Naive thymus-derived CD8-positive, alpha-beta T cell (primary cell): ENCODE measurements around the gene DDAH2. TPM values are rescaled to one million over a fixed set of nuclear protein-coding genes. Genes with fewer than 3 reads are reported as not detected.

Source experiments
- ATAC-seq, 2 donors: fragments of 150-1000 bp; cut with Tn5 transposase in 1 of 2; sonication (Bioruptor Pico), chemical (Tn5 transposase) in 1 of 2; 1 replicate in 1 of 2; 2 replicates in 1 of 2; pipeline ENCODE4 v1.10.0; 2021; ENCODE audit warnings: mild to moderate bottlenecking in 2 of 2, moderate library complexity in 2 of 2
- POLR2A ChIA-PET: fragments of 350-600 bp; sonication (Branson Sonifier 250); formaldehyde crosslinking; loops from one replicate; lab custom pipeline; 2021; ENCODE audit warnings: antibody characterized with exemption; lab: Charles Lee
- DNase-seq, 10 donors: peaks; one replicate each; pipeline versions ENCODE4 v3.0.0 to v3.0.0-alpha.2; 2020 to 2022
- H3K27ac Mint-ChIP-seq, 10 donors: one replicate each; pipeline ENCODE4 v1.8.0; 2020 to 2022; ENCODE audit warnings: mild to moderate bottlenecking in 10 of 10, mixed read lengths in 10 of 10, moderate library complexity in 4 of 10, inconsistent platforms in 1 of 10
- H3K27me3 Mint-ChIP-seq, 5 donors: one replicate each; pipeline ENCODE4 v1.8.0; 2021 to 2022; ENCODE audit warnings: mixed read lengths in 5 of 5
- H3K36me3 Mint-ChIP-seq, 3 donors: one replicate each; pipeline ENCODE4 v1.8.0; 2020 to 2022; ENCODE audit warnings: mixed read lengths in 3 of 3, mild to moderate bottlenecking in 2 of 3, inconsistent platforms in 1 of 3
- H3K4me1 Mint-ChIP-seq, 4 donors: one replicate each; pipeline ENCODE4 v1.8.0; 2021 to 2022; ENCODE audit warnings: mixed read lengths in 4 of 4
- H3K4me3 Mint-ChIP-seq, 10 donors: one replicate each; pipeline ENCODE4 v1.8.0; 2020 to 2022; ENCODE audit warnings: mild to moderate bottlenecking in 10 of 10, mixed read lengths in 10 of 10, moderate library complexity in 6 of 10, inconsistent platforms in 1 of 10
- H3K9me3 Mint-ChIP-seq, 9 donors: one replicate each; pipeline ENCODE4 v1.8.0; 2020 to 2022; ENCODE audit warnings: mixed read lengths in 9 of 9, mild to moderate bottlenecking in 3 of 9, inconsistent platforms in 1 of 9, moderate library complexity in 1 of 9
- polyA plus RNA-seq, 3 donors: library from polyadenylated mRNA; unstranded; fragments of 300-500 nt; fragmentation: Illumina TruSeq; gene quantifications; one replicate each; pipeline ENCODE4 v1.2.3, GENCODE V29; 2021
- total RNA-seq, 8 experiments: library from RNA in 2 of 8; stranded (reverse) in 2 of 8; gene quantifications; one replicate each; pipeline ENCODE4 v1.2.3 and lab custom pipeline; 2021 to 2026

The DDAH2 gene
- total and polyA plus RNA-seq, 5 experiments from 2014 or later, result 3.1 to 14.7 (median 8.0) TPM

- ATAC-seq, result no peak
- Mint-ChIP-seq H3K4me1 (no peaks in the 10 kb centered on the region), H3K27ac (no peak overlapping the region), H3K36me3 (no peaks in the 10 kb centered on the region), H3K4me3 (no peak overlapping the region), H3K9me3 (no peaks in the 10 kb centered on the region), H3K27me3 (no peaks in the 10 kb centered on the region)
- DNase-seq, result no peak
- POLR2A ChIA-PET, result interaction anchor here (1.0 kb wide), 1 partner anchor 11 kb away, joined by 6 read pairs; no protein-coding TSS in a partner anchor
Observed at GRCh38 chr6:31752739-31753319, 23.7 kb upstream of the DDAH2 start.

GRCh38 chr6:31750411-31751022 is 21.4 kb upstream of the DDAH2 start:
- POLR2A ChIA-PET, result no interaction called here
- H3K4me3 Mint-ChIP-seq, result no peak overlapping the region
- no peak for ATAC-seq

GRCh38 chr6:31749301-31750036 is 20.4 kb upstream of the DDAH2 start:
- Mint-ChIP-seq H3K9me3 (no peaks in the 10 kb centered on the region), H3K36me3 (no peaks in the 10 kb centered on the region), H3K4me3 (no peak overlapping the region), H3K4me1 (no peaks in the 10 kb centered on the region), H3K27ac (no peak overlapping the region), H3K27me3 (no peaks in the 10 kb centered on the region)
- DNase-seq (no peak), ATAC-seq (no peak)
- POLR2A ChIA-PET, result interaction anchor here (0.7 to 0.8 kb wide), 2 partner anchors 23 to 151 kb away, joined by 3 to 5 read pairs; no protein-coding TSS in a partner anchor

More at GRCh38 chr6:31750411-31751022, 21.4 kb upstream of the DDAH2 start:
- DNase-seq, result no peak
- Mint-ChIP-seq H3K4me1 (no peaks in the 10 kb centered on the region), H3K36me3 (no peaks in the 10 kb centered on the region), H3K27ac (no peak overlapping the region), H3K9me3 (no peaks in the 10 kb centered on the region), H3K27me3 (no peaks in the 10 kb centered on the region)

GRCh38 chr6:31744422-31744821 is 15.3 kb upstream of the DDAH2 start:
- Mint-ChIP-seq H3K4me1 (peaks cover 12 to 21% (median 14%) of the 10 kb centered on the region in 4 donors), H3K27me3 (no peaks in the 10 kb centered on the region), H3K4me3 (no peak overlapping the region), H3K36me3 (peaks cover 0 to 2% (median 0%) of the 10 kb centered on the region in 3 donors), H3K27ac (no peak overlapping the region), H3K9me3 (no peaks in the 10 kb centered on the region)
- ATAC-seq, result no peak
- DNase-seq, result no peak
- POLR2A ChIA-PET, result no interaction called here

- Mint-ChIP-seq H3K27me3 (no peaks in the 10 kb centered on the region), H3K4me3 (no peak overlapping the region), H3K9me3 (no peaks in the 10 kb centered on the region), H3K4me1 (peaks cover 25 to 37% (median 30%) of the 10 kb centered on the region in 4 donors), H3K36me3 (peaks cover 0 to 2% (median 0%) of the 10 kb centered on the region in 3 donors), H3K27ac (peak overlapping the region in 1 of 10 donors; percentile 32)
- POLR2A ChIA-PET, result interaction anchor here (1.1 kb wide), 1 partner anchor 10 kb away, joined by 6 read pairs; no protein-coding TSS in a partner anchor
- DNase-seq (no peak), ATAC-seq (no peak)
Observed at GRCh38 chr6:31742894-31743293, 13.8 kb upstream of the DDAH2 start.

GRCh38 chr6:31741815-31742214 is 12.7 kb upstream of the DDAH2 start:
- DNase-seq, result no peak
- Mint-ChIP-seq H3K9me3 (no peaks in the 10 kb centered on the region), H3K27ac (peak overlapping the region in 2 of 10 donors; percentile 22 to 51), H3K4me1 (peaks cover 32 to 47% (median 40%) of the 10 kb centered on the region in 4 donors), H3K36me3 (peaks cover 0 to 2% (median 0%) of the 10 kb centered on the region in 3 donors), H3K4me3 (peak overlapping the region in 7 of 10 donors; percentile 31 to 98 (median 57)), H3K27me3 (no peaks in the 10 kb centered on the region)
- POLR2A ChIA-PET, result interaction anchor here (0.7 to 1.1 kb wide), 2 partner anchors 11 to 73 kb away, joined by 3 to 6 read pairs; no protein-coding TSS in a partner anchor
- no peak for ATAC-seq

GRCh38 chr6:31740397-31741223 is 11.5 kb upstream of the DDAH2 start:
- Mint-ChIP-seq H3K27ac (peak overlapping the region in 7 of 10 donors; percentile 9 to 97 (median 88)), H3K4me1 (peaks cover 41 to 57% (median 51%) of the 10 kb centered on the region in 4 donors), H3K27me3 (no peaks in the 10 kb centered on the region), H3K4me3 (peak overlapping the region; percentile 92 to 99 (median 98)), H3K9me3 (no peaks in the 10 kb centered on the region), H3K36me3 (peaks cover 0 to 2% (median 0%) of the 10 kb centered on the region in 3 donors)
- POLR2A ChIA-PET, result interaction anchor here (0.6 to 3.9 kb wide), 8 partner anchors 12 to 95 kb away, joined by 3 to 24 read pairs (median 4); partner anchors contain the start of genes ABHD16A, DDAH2 and VARS1
- DNase-seq (no peak), ATAC-seq (no peak)

GRCh38 chr6:31739639-31740396 is 10.7 kb upstream of the DDAH2 start, which contains the start of gene MSH5:
Gene MSH5, plus strand, starts transcription at chr6:31740005. Its CDS starts 462 bp downstream, at chr6:31740467.
- Mint-ChIP-seq H3K36me3 (peaks cover 0 to 2% (median 0%) of the 10 kb centered on the region in 3 donors), H3K9me3 (no peaks in the 10 kb centered on the region), H3K4me1 (peaks cover 49 to 62% (median 58%) of the 10 kb centered on the region in 4 donors), H3K27me3 (no peaks in the 10 kb centered on the region), H3K4me3 (peak within 1 kb of the TSS; percentile 92 to 99 (median 98)), H3K27ac (peak within 1 kb of the TSS; percentile 71 to 97 (median 91))
- DNase-seq (peak; percentile 86 to 97 (median 93)), ATAC-seq (peak; percentile 91 to 94)
- POLR2A ChIA-PET, result interaction anchor here (0.6 to 3.9 kb wide), 12 partner anchors 11 to 106 kb away, joined by 3 to 24 read pairs (median 4); partner anchors contain the start of genes ABHD16A, BAG6, DDAH2 and LSM2

GRCh38 chr6:31737991-31738979 is 9.2 kb upstream of the DDAH2 start:
- H3K36me3 Mint-ChIP-seq, result peaks cover 0 to 8% (median 1%) of the 10 kb centered on the region in 3 donors
- DNase-seq, result peak in 9 of 10 donors; percentile 52 to 80 (median 71)
- H3K27me3 Mint-ChIP-seq, result no peaks in the 10 kb centered on the region
- peak overlapping the region; percentile 89 to 99 (median 98) for H3K4me3 Mint-ChIP-seq
- peak; percentile 35 to 49 for ATAC-seq
- H3K9me3 Mint-ChIP-seq, result no peaks in the 10 kb centered on the region
- H3K4me1 Mint-ChIP-seq, result peaks cover 57 to 78% (median 73%) of the 10 kb centered on the region in 4 donors
- H3K27ac Mint-ChIP-seq, result peak overlapping the region; percentile 43 to 97 (median 86)
- POLR2A ChIA-PET, result interaction anchor here (0.6 to 3.9 kb wide), 17 partner anchors 9 to 240 kb away, joined by 3 to 24 read pairs (median 4); partner anchors contain the start of genes ABHD16A, DDAH2, LSM2 and VARS1
